Measurements from ENCODE around the gene NRG3.

Gene NRG3

DNA sequence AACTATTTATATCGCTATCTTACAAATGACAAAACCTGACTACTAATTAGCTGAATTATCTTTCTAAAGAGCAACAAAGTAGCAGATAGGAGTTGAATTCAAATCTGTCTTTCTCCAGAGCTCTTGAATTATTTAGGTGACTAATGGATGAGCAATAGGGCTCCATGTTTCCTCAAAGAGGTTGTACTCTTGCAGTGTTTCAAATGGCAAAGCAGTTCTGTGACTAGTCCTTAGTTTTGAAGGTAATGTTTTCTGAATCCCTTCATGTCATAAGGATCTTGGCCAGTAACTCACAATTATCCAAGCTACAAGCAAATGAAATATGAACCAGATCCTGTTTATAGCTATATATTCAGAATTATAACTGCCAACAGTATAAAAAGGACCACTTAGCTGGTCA is 999.7 kb downstream of the NRG3 start:
- no peak for DNase-seq

DNA sequence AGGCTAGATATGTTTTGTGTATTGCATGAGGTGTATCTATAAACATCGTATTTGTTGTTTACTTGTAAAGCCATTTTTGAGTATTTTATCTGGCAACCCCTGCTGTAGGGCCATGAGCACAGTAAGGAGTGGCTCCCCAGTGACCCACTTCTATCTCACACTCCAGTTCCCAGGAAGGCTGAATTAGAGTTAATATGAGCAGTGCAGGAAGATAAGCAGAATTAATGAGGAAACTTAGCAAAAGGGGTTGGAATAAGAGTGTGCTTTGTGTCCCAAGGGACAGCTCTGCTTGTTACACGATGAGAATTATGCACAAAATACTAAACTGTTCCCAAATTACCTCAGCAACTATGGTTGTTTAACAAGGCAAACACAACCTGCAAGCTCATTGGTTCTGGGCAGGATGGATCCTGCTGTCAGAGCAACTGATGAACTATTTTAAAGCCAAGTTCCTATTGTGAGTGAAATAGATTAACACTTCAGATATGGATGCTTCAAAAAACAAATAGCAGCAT is 1005.8 kb downstream of the NRG3 start:
- no peak for DNase-seq

GRCh38 chr10:82882722-82883121 is 1007.7 kb downstream of the NRG3 start:
- no peak for DNase-seq

DNA sequence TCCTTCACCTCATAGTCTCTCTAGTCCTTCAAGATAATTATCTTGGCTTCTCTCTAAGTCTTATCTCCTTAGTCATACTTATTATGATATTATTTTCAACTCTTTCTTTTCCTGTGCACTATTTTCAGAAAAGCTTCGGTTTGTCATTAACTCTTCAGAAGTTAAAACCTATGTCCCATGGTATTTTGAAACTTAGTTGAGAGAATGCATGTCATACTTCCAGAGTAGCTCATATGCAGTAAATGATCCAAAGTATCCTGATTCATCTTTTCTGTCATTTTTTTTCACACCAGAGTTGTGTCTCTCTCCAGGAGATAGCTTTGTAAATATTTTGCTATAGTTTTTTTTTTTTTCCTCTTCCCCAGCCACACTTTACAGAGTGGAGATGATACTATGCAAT is 1008.6 kb downstream of the NRG3 start:
- no peak for DNase-seq

DNA sequence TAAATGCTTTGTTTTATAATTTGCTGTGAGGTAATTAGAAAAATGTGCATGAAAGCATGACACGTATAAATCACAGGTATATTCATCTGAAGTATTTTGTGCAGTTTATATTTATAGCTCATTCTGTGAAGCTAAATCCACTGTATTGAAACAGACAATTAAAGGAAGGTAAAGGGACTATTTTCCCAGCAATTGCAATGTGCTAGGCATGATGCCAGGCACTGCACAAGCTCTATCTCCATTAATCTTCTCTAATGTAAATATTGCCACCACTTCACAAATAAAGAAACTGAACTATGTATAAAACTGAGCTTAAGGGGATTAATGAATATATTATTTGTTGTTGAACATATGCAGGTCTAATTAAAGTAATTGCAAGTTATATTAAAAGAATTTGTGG is 1012.5 kb downstream of the NRG3 start:
- no peak for DNase-seq

DNA sequence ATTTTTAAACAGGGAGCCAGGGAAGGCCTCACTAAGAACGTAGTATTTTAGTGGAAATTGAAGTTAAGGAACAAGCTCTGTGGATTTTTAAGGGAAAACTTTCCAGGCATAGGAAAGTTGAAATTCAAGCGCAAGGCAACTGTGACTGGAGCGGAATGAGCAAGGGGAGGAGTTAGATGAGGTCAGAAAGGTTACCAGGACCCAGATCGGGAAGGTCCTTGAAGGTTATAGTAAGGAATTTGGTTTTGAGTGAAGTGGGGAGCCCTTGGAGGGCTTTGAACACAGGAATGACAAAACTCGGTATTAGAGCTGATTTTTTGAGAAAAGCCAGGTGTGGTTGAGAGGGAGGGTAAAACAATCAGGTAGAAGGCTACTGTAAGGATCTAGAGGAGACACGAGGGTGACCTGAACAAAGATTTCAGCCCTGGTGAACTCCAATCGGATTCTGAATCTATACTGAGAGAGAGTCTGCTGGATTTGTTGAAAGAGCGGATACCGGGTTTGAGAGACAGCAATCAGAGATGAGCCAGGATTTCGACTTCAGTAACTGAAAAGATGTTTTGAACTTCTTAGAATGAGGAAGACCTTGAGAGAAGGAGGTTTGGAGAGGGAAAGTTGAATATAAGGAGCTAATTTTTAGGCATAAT is 1013.9 kb downstream of the NRG3 start:
- no peak for DNase-seq

- DNase-seq, result no peak
These were observed 1014.7 kb downstream of the NRG3 start for GRCh38 chr10:82889728-82890127.

DNA sequence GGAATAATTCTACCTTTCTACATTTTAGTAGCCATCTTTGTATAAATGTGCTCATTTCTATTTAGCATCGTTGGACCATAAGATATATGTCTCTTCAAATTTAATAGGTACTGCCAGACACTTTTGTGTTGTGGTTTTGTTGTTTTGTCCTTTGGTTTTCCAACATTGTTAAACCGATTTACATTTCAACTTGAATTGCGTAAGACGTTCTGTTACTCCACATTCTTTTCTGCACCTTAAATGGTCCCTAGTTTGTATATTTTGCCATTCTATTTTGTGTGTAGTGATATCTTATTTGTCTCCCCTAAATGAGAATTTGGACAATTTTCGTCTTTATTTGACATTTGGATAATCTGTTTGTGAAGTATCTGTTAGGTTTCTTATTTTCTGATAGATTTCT is 1015.6 kb downstream of the NRG3 start:
- no peak for DNase-seq

GRCh38 chr10:82908096-82908495 is 1033.1 kb downstream of the NRG3 start:
- no peak for DNase-seq

GRCh38 chr10:82908751-82909150 is 1033.8 kb downstream of the NRG3 start:
- no peak for DNase-seq

- no peak for DNase-seq
These were observed 1035.3 kb downstream of the NRG3 start for GRCh38 chr10:82910301-82910700.

DNA sequence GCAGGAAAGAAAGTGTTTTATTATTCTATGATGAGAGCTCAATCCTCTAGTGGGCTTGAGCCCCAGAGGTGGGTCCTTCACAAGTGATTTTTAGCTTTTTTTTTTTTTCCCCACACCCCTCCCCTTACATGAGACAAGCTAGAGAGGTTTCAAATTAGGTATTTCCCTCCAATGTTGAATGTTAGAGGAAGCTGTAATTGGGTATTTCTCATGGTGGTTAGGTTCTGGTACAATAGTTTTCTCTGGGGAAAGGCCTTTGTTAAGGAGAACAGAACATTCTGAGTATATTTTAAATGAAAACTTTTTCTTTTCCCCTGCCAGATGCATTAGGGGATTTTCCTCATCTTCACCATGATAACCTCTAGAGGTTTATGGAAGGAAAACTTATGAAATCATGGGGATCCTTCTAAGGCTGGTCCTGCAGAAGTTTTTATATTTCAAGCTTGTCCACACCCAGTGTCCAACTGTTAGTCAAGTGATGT is 1039.7 kb downstream of the NRG3 start:
- DNase-seq, result no peak

GRCh38 chr10:82916941-82917340 is 1041.9 kb downstream of the NRG3 start:
- no peak for DNase-seq

GRCh38 chr10:82918022-82918421 is 1043.0 kb downstream of the NRG3 start:
- DNase-seq, result no peak

- no peak for DNase-seq
These were observed 1047.1 kb downstream of the NRG3 start for GRCh38 chr10:82922046-82922445.

- DNase-seq, result no peak
These were observed 1047.8 kb downstream of the NRG3 start for GRCh38 chr10:82922755-82923154.

DNA sequence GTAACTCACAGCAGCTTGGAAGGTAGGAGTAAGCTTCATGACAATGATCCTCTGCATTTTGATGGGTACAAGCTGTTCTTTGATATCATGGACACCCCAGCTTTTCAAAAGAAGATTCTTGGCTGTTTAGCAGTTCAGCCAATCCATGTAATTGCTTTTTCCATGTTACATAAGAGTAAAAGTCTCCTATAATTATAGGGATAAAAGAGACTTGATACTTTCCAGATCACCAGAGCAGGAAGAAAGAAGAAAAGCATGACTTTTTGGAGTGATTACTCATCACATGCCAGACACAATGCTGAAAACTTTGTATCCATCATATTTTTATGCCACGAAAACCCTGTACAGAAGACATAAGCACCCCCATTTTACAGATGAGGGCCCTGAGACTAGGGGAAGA is 1049.7 kb downstream of the NRG3 start:
- no peak for DNase-seq

- no peak for DNase-seq
These were observed 1050.6 kb downstream of the NRG3 start for GRCh38 chr10:82925547-82925946.

DNA sequence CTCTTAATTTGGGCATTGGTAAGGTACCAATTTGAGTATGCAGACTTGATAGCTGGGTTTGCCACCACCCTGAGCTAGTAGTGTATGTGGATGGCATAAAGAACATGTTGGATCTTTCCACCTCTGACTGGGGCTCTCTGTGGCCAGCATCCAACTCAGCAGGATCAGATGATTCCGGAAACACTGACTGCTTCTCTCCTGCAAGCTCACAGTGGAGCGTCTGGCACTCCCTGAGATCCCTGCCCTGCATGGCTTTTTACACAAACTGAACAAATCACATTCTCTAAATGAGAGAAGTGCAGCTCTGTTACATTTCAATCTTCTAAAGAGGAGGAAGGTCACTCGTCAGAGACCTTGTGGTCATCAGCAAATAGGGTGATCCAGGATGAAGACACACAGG is 1057.5 kb downstream of the NRG3 start:
- no peak for DNase-seq

- DNase-seq, result no peak
These were observed 1059.4 kb downstream of the NRG3 start for GRCh38 chr10:82934429-82934828.

- DNase-seq, result no peak
These were observed 1060.0 kb downstream of the NRG3 start for GRCh38 chr10:82934947-82935346.

GRCh38 chr10:82938331-82938730 is 1063.3 kb downstream of the NRG3 start:
- no peak for DNase-seq

GRCh38 chr10:82942286-82943099 is 1067.5 kb downstream of the NRG3 start:
- DNase-seq, result no peak

DNA sequence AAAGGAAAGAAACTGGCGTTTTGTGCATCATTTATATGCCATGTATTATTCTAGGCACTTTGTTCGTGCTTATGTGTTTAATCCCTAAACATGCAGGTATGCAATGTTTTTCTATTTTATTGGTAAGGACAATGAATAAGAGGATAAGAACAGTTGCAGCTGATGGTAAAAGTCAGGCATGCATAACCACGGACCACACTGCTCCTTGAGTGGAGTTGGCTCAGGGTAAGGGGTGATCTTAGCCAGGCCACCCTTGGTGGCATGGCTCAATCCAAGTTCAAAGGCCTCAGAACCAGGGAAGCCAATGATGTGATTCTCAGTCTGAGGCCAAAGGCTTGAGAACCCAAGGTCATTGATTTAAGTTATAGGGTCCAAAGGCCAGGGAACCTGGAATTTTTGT is 1068.1 kb downstream of the NRG3 start:
- DNase-seq, result no peak
